HG03135 (cell line): ENCODE measurements around the gene FCHO1.

ENCODE experiments used
- ATAC-seq: cut with Tn5 transposase; IDR thresholded peaks from one replicate; pipeline ENCODE4 v1.9.1; 2021; ENCODE audit warnings: mild to moderate bottlenecking, moderate library complexity; ENCODE audit not compliant: unreplicated experiment

Gene FCHO1

GRCh38 chr19:17734146-17734545 is 17.1 kb upstream of the FCHO1 start:
- no peak for ATAC-seq

GRCh38 chr19:17735410-17735809 is 15.9 kb upstream of the FCHO1 start:
- ATAC-seq: no peak

GRCh38 chr19:17737690-17738153 is 13.6 kb upstream of the FCHO1 start:
- ATAC-seq: no peak

- ATAC-seq: no peak
These were observed 12.0 kb upstream of the FCHO1 start for GRCh38 chr19:17739121-17739875.

GRCh38 chr19:17741456-17741855 is 9.8 kb upstream of the FCHO1 start:
- ATAC-seq: no peak

- no peak for ATAC-seq
These were observed 7.2 kb upstream of the FCHO1 start for GRCh38 chr19:17743874-17744580.

- peak; percentile 72 for ATAC-seq
These were observed 3.8 kb upstream of the FCHO1 start for GRCh38 chr19:17747205-17748098.

- ATAC-seq: no peak
These were observed 2.2 kb upstream of the FCHO1 start for GRCh38 chr19:17748884-17749638.

- ATAC-seq: no peak
These were observed 1.4 kb upstream of the FCHO1 start for GRCh38 chr19:17749912-17750317.

- no peak for ATAC-seq
These were observed 616 bp downstream of the FCHO1 start for GRCh38 chr19:17751912-17752273.

GRCh38 chr19:17752865-17753639 is 1.8 kb downstream of the FCHO1 start:
- ATAC-seq: no peak

- ATAC-seq: no peak
These were observed 2.7 kb downstream of the FCHO1 start for GRCh38 chr19:17753976-17754375.

GRCh38 chr19:17754634-17755442 is 3.6 kb downstream of the FCHO1 start:
- peak; percentile 50 for ATAC-seq

- no peak for ATAC-seq
These were observed 4.2 kb downstream of the FCHO1 start for GRCh38 chr19:17755443-17755890.

- ATAC-seq: no peak
These were observed 4.8 kb downstream of the FCHO1 start for GRCh38 chr19:17755977-17756670.

- ATAC-seq: no peak
These were observed 5.8 kb downstream of the FCHO1 start for GRCh38 chr19:17757125-17757524.

GRCh38 chr19:17758515-17758914 is 7.2 kb downstream of the FCHO1 start:
- no peak for ATAC-seq

- no peak for ATAC-seq
These were observed 9.9 kb downstream of the FCHO1 start for GRCh38 chr19:17761148-17761547.
